Muscle layer of duodenum (tissue), 2 donors: Measurements from ENCODE around the gene ABAT.

Experiments used
- H3K27ac ChIP-seq: one replicate; pipeline ENCODE4 v1.7.0; 2013; ENCODE audit warnings: mild to moderate bottlenecking, low read length
- H3K27me3 ChIP-seq: one replicate; pipeline ENCODE4 v1.7.0; 2013; ENCODE audit warnings: low read depth, mild to moderate bottlenecking, control low read depth, low read length
- H3K36me3 ChIP-seq, 2 donors: one replicate each; pipeline ENCODE4 v1.7.0; 2013; ENCODE audit warnings: low read length in 2 of 2, control low read depth in 1 of 2, mild to moderate bottlenecking in 1 of 2; ENCODE audit not compliant: insufficient read depth in 2 of 2, control insufficient read depth in 1 of 2
- H3K4me1 ChIP-seq, 2 donors: one replicate each; pipeline ENCODE4 v1.7.0; 2013; ENCODE audit warnings: low read length in 2 of 2, mild to moderate bottlenecking in 2 of 2, control low read depth in 1 of 2, moderate library complexity in 1 of 2; ENCODE audit not compliant: insufficient read depth in 2 of 2, control insufficient read depth in 1 of 2
- H3K4me3 ChIP-seq, 2 donors: one replicate each; pipeline ENCODE4 v1.7.0; 2013; ENCODE audit warnings: low read length in 2 of 2, low read depth in 1 of 2, mild to moderate bottlenecking in 1 of 2
- H3K9me3 ChIP-seq, 2 donors: one replicate each; pipeline ENCODE4 v1.7.0; 2013; ENCODE audit warnings: low read length in 2 of 2, control low read depth in 1 of 2, mild to moderate bottlenecking in 1 of 2; ENCODE audit not compliant: control insufficient read depth in 1 of 2
- donor health status: healthy.

ABAT gene

DNA sequence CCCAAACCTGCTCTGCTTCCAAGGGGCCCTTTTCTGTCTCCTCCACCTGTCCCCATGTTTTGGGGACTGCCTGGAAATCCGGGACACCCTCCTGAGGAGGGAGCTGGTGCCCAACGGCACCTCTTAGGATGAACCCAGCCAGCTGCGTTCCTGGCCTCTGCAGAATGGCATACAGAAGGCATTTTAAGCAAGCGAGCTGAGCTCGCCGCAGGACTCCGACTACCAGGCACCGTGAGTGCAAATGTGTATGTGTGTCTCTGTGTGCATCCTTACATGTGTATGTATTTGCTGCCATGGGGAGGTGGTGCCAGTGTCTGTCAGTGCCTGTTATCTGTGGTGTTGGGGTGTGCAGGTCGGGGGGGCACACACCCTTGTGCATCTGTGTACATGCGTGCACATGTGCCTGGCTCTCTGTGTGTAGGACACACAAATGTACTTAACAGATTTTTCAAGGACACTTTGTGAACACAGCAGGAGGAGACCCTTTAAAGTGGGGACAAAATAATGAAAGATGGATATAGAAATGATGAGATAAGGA is 39.3 kb downstream of the ABAT start:
- Histone ChIP-seq H3K9me3 (no peaks in the 10 kb centered on the region), H3K27ac (no peak overlapping the region), H3K36me3 (no peaks in the 10 kb centered on the region), H3K27me3 (no peaks in the 10 kb centered on the region), H3K4me3 (no peak overlapping the region), H3K4me1 (peaks cover 0 to 4% of the 10 kb centered on the region in 2 donors)

DNA sequence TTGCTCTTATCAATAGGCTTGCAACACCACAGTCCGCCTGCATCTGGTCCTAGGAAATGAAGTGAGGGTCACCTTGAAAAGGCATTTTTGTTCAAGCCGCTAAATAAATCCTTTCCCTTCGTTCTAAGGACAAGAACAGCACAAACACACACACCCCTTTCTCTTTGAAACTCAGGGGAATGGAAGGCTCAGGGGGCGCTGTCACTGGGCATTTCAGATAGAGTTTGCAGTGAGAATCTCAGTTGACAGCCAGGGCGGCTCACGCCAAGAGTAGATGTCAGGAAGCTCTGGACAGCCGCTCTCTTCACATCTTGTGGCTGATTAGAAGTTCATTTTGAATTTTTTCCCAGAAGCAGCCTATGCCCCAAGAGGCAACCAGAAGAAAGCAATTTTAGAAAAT is 39.8 kb downstream of the ABAT start:
- H3K9me3 ChIP-seq, result no peaks in the 10 kb centered on the region

DNA sequence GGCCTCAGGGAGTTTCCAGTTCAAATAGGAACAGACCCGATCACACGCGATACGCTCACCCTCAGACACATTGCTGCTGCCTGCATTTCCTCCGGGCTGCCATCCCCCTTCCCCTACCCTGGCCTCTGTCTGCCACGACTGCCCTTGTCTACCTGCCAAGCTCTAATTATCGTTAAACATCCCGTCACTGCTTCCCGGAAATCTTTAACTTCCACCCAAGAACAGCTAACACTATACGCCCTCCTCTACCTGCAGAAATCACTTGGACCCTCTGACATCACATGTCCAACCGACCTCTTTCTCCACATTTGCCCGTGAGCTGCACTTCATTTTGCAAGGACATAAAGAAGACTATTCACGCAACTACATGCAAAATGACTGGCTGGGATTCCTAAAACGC is 40.4 kb downstream of the ABAT start:
- H3K27ac ChIP-seq, result no peak overlapping the region
- H3K9me3 ChIP-seq, result no peaks in the 10 kb centered on the region
- no peak overlapping the region for H3K4me3 ChIP-seq

More for the DNA sequence above, 39.8 kb downstream of the ABAT start:
- H3K4me3 ChIP-seq, result no peak overlapping the region
- H3K36me3 ChIP-seq, result no peaks in the 10 kb centered on the region
- H3K4me1 ChIP-seq, result peaks cover 0 to 4% of the 10 kb centered on the region in 2 donors
- no peak overlapping the region for H3K27ac ChIP-seq
- H3K27me3 ChIP-seq, result no peaks in the 10 kb centered on the region

DNA sequence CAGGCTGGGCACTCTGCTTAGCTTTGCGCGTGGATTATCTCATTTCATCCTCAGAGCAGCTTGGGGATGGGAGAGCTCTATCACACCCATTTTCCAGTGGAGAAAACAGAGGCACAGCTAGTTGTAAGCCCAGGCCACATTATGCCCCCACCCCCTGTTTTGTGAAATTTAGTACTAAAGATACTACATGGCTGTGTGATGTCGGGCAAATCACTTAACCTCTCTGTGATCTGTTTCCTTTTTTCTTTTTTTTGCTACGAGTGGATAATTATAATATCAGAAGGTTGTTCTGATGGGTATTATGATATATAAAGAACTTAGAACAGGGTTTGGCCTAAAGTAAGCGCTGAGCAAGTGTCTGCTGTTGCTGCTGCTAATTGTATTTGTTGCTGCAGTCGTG is 41.6 kb downstream of the ABAT start:
- H3K4me1 ChIP-seq, result peaks cover 0 to 4% of the 10 kb centered on the region in 2 donors
- no peaks in the 10 kb centered on the region for H3K36me3 ChIP-seq
- no peaks in the 10 kb centered on the region for H3K9me3 ChIP-seq
- no peak overlapping the region for H3K27ac ChIP-seq
- H3K4me3 ChIP-seq, result no peak overlapping the region
- H3K27me3 ChIP-seq, result no peaks in the 10 kb centered on the region

More for the DNA sequence above, 40.4 kb downstream of the ABAT start:
- H3K4me1 ChIP-seq, result peaks cover 0 to 4% of the 10 kb centered on the region in 2 donors
- H3K27me3 ChIP-seq, result no peaks in the 10 kb centered on the region
- no peaks in the 10 kb centered on the region for H3K36me3 ChIP-seq

DNA sequence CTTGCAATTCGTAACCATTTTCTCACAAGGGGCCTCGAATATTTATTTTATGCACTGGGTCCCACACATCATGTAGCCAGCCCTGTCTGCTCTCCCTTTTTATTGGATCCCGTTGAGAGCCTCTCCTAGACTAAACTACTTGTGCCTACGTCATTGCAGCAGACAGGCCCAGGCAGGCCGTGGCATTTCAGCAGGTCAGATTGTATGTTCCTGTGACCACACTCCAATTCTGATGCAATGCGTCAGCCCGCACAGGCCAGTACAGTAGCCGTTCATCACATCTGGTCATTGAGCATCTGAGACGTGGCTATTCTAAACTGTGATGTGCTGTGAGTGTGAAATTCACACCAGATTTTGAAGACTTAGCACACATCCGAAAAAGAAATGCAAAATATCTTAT is 42.2 kb downstream of the ABAT start:
- H3K27ac ChIP-seq, result no peak overlapping the region
- H3K4me3 ChIP-seq, result no peak overlapping the region
- no peaks in the 10 kb centered on the region for H3K9me3 ChIP-seq
- H3K36me3 ChIP-seq, result no peaks in the 10 kb centered on the region
- peaks cover 0 to 4% of the 10 kb centered on the region in 2 donors for H3K4me1 ChIP-seq
- H3K27me3 ChIP-seq, result no peaks in the 10 kb centered on the region

DNA sequence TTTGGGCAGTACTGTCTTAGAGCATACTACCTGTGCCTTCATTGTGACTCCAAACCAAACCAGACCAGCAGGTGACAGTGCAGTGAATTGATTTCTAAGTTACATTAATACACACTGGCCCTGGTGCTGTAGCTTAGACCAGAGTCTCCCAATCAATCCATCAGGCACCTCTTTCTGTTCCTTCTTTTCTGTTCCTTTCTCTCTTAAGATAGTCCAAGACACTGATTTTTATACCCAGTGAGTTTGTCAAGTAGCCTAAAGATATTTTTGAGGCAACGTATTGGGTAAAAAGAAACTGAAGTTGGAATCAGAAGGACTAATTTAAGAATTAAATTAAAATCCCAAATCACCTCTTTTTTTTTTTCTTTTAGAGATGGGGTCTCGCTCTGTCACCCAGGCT is 43.1 kb downstream of the ABAT start:
- Histone ChIP-seq H3K36me3 (no peaks in the 10 kb centered on the region), H3K27ac (no peak overlapping the region), H3K4me3 (no peak overlapping the region), H3K9me3 (no peaks in the 10 kb centered on the region), H3K4me1 (peaks cover 0 to 4% of the 10 kb centered on the region in 2 donors), H3K27me3 (no peaks in the 10 kb centered on the region)

DNA sequence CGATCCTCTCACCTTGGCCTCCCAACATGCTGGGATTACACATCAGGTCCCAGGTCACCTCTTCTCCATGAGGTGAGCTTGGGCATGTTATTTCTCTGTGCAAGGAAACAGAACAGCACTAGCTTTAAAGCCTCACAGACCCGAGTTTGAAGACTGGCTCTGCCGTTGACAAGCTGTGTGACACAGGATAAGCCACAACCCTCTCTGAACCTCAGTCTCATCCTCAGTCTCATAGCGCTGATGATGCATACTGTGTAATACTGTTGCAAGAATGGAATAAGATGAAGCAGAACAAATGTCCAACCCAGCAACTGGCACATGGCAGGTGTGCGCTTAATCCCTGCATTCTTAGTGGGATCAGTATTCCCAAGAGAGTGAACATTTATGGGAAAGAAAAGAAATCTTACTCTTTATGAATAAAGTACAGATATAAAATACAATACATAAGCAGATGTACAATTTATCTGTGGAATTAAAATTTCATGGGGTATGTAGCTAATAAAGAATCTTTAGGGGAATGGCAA is 43.5 kb downstream of the ABAT start:
- Histone ChIP-seq H3K36me3 (no peaks in the 10 kb centered on the region), H3K4me1 (peaks cover 0 to 4% of the 10 kb centered on the region in 2 donors), H3K9me3 (no peaks in the 10 kb centered on the region), H3K27ac (no peak overlapping the region), H3K27me3 (no peaks in the 10 kb centered on the region), H3K4me3 (no peak overlapping the region)

DNA sequence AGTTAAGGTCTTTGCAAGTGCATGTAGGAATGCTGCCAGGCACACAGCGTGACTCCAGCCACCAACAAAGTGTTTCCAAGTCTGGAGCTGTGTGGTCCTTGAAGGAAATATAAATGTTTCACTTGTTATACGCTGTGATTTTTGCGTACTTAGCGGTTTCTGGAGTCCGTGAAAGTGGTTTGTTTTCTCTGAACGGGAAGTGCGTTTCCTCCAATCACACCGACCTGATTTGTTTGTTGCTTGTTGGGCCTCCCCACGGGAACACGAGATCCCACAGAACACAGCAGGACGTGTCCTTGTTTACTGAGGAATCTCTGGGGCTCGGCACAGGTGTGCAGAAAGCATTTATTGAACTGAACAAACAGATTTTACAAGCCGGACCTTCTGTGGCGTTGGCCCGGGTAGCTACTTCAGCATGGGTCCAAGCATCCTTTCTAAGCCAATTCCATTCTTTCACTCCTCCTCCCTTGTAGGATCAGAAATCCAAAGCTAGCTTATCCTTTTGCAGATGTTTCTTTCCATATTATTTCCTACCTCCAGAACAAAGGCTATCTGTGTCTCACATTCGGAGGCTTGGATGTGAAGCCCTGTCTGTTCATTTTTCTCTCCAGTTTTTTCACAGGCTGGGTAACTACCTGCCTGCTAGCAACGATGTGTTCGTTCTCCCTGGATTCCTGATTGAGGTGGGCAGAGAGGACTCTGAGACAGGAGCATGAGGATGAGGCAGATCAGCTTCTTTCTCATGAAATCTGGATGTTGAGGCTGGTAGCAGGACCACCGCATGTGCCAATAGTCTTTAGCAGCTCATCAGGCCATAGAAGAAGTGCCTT is 44.6 kb downstream of the ABAT start:
- no peak overlapping the region for H3K27ac ChIP-seq
- no peak overlapping the region for H3K4me3 ChIP-seq
- H3K27me3 ChIP-seq, result no peaks in the 10 kb centered on the region

DNA sequence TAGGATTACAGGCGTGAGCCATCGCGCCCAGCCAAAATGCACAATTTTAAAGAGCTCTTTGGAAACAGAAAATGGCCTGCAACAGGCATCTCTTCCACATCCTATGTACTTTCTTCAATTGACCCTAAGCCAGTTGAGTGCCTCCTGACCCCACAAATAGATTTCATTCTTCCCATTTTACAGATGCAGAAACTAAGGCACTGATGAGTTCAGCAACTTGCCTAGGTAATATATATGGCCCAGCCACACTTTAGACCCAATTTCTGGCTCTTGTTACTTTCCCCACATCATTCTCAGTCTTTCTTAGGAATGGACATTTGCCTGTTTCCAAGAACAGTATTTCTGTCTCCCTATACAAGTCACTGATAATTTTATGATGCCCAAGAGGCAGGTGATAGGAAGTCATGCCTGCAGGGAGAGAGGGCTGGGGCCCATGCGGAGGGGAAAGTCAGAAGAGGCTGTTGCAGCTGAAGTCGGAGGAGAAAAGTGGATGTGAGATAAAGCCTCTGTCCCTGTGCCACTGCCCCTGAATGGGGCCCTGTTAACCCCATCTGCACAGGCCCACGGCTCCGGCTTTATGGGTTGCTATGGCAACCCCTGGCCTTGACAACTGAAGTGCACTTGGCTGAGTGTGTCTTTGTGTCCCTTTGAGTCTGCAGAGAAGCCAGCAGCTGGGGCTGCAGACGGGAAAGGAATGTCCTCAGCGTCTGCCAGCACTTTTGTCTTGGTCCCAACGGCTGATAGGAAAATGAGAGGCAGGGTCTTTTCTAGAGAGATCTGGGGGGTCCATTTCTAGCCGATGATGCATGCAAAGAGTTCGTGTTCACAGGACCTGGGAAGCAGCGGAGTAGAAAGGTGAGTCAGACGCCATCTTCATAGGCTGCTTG is 45.9 kb downstream of the ABAT start:
- no peaks in the 10 kb centered on the region for H3K27me3 ChIP-seq
- no peak overlapping the region for H3K4me3 ChIP-seq
- no peaks in the 10 kb centered on the region for H3K36me3 ChIP-seq
- no peak overlapping the region for H3K27ac ChIP-seq
- H3K4me1 ChIP-seq, result peaks cover 0 to 4% of the 10 kb centered on the region in 2 donors
- H3K9me3 ChIP-seq, result no peaks in the 10 kb centered on the region

More for the DNA sequence above, 44.6 kb downstream of the ABAT start:
- H3K4me1 ChIP-seq, result peaks cover 0 to 4% of the 10 kb centered on the region in 2 donors
- H3K36me3 ChIP-seq, result no peaks in the 10 kb centered on the region
- H3K9me3 ChIP-seq, result no peaks in the 10 kb centered on the region

DNA sequence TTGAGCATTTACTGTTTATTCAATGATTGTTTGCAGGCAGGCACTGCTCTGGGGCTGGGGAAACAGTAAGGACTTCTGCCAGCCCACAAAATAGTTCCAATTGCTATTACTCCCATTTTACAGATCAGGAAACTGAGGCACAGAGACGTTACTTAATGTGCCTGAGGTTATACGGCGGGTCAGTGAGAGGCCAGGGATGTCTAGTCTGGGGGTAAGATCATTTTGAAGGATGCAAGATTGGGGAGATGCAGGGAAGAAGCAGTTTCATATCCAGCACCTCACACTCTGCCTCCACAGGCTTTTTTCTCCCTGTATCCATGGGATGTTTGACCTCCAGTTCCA is 46.5 kb downstream of the ABAT start:
- Histone ChIP-seq H3K27ac (no peak overlapping the region), H3K4me3 (no peak overlapping the region), H3K9me3 (no peaks in the 10 kb centered on the region), H3K4me1 (peaks cover 0 to 4% of the 10 kb centered on the region in 2 donors), H3K27me3 (no peaks in the 10 kb centered on the region), H3K36me3 (no peaks in the 10 kb centered on the region)
